ENCODE data around the gene SLC22A12.
A peak's percentile ranks its signal among the peaks of the same experiment; 100 is the strongest.

Gene SLC22A12

GRCh38 chr11:64642418-64642735 lies 51.4 kb downstream of the SLC22A12 start:
- H3K9me3 ChIP-seq (ENCODE audit: control extremely low read depth in 1 of 5, control insufficient read depth in 4 of 5, insufficient read depth in 2 of 5, low read depth in 1 of 5, low read length in 4 of 5): no peaks in the 10 kb centered on the region
- CTCF ChIA-PET: interaction anchor here (1.2 kb wide), 1 partner anchor 93 kb away, joined by 5 read pairs; no protein-coding TSS in a partner anchor
- peaks cover 0 to 28% (median 15%) of the 10 kb centered on the region in 4 experiments for H3K4me1 ChIP-seq (ENCODE audit: control extremely low read depth in 1 of 4, control insufficient read depth in 4 of 4, insufficient read depth in 4 of 4, low read length in 3 of 4)
- peak overlapping the region in 1 of 7 experiments; percentile 48 for H3K4me3 ChIP-seq (ENCODE audit: control insufficient read depth in 1 of 7, extremely low read depth in 1 of 7, insufficient read depth in 4 of 7, low read depth in 2 of 7, low read length in 6 of 7)
- POLR2A ChIA-PET: interaction anchor here (0.6 kb wide), 1 partner anchor 105 kb away, joined by 3 read pairs; no protein-coding TSS in a partner anchor
- peaks cover 7 to 46% (median 20%) of the 10 kb centered on the region in 5 experiments for H3K27me3 ChIP-seq (replicated peaks in 2 of 5; ENCODE audit: control insufficient read depth in 4 of 5, insufficient read depth in 5 of 5, low read length in 4 of 5)
- H3K36me3 ChIP-seq (ENCODE audit: control insufficient read depth in 4 of 4, insufficient read depth in 4 of 4, low read length in 3 of 4): no peaks in the 10 kb centered on the region
- DNase-seq: peak in 1 of 3 donors; percentile 30
- 0% methylated on average over 17 of the region's 30 CpGs for WGBS (ENCODE audit: insufficient coverage)
- H3K27ac ChIP-seq (ENCODE audit: insufficient read depth in 1 of 2, low read depth in 1 of 2, low read length in 2 of 2, poor library complexity in 1 of 2, severe bottlenecking in 2 of 2): no peak overlapping the region

GRCh38 chr11:64642871-64643255 lies 51.8 kb downstream of the SLC22A12 start:
- no peaks in the 10 kb centered on the region for H3K9me3 ChIP-seq (ENCODE audit: control extremely low read depth in 1 of 5, control insufficient read depth in 4 of 5, insufficient read depth in 2 of 5, low read depth in 1 of 5, low read length in 4 of 5)
- H3K27ac ChIP-seq (ENCODE audit: insufficient read depth in 1 of 2, low read depth in 1 of 2, low read length in 2 of 2, poor library complexity in 1 of 2, severe bottlenecking in 2 of 2): no peak overlapping the region
- peak overlapping the region in 2 of 7 experiments; percentile 12 to 48 for H3K4me3 ChIP-seq (ENCODE audit: control insufficient read depth in 1 of 7, extremely low read depth in 1 of 7, insufficient read depth in 4 of 7, low read depth in 2 of 7, low read length in 6 of 7)
- no peaks in the 10 kb centered on the region for H3K36me3 ChIP-seq (ENCODE audit: control insufficient read depth in 4 of 4, insufficient read depth in 4 of 4, low read length in 3 of 4)
- WGBS (ENCODE audit: insufficient coverage): 2% methylated on average over 32 of the region's 36 CpGs
- no peak for DNase-seq
- ChIA-PET POLR2A (interaction anchor here (0.6 kb wide), 1 partner anchor 106 kb away, joined by 3 read pairs; no protein-coding TSS in a partner anchor), CTCF (interaction anchor here (0.7 to 1.2 kb wide), 3 partner anchors 8 to 290 kb away, joined by 3 to 5 read pairs (median 3); no protein-coding TSS in a partner anchor)
- H3K27me3 ChIP-seq (replicated peaks in 2 of 5; ENCODE audit: control insufficient read depth in 4 of 5, insufficient read depth in 5 of 5, low read length in 4 of 5): peaks cover 7 to 44% (median 20%) of the 10 kb centered on the region in 5 experiments
- peaks cover 0 to 28% (median 15%) of the 10 kb centered on the region in 4 experiments for H3K4me1 ChIP-seq (ENCODE audit: control extremely low read depth in 1 of 4, control insufficient read depth in 4 of 4, insufficient read depth in 4 of 4, low read length in 3 of 4)

GRCh38 chr11:64643256-64643881 lies 52.3 kb downstream of the SLC22A12 start:
- H3K27ac ChIP-seq (ENCODE audit: insufficient read depth in 1 of 2, low read depth in 1 of 2, low read length in 2 of 2, poor library complexity in 1 of 2, severe bottlenecking in 2 of 2): no peak overlapping the region
- POLR2A ChIA-PET: no interaction called here
- CTCF ChIA-PET: interaction anchor here (0.7 to 0.8 kb wide), 2 partner anchors 8 to 291 kb away, joined by 3 read pairs; no protein-coding TSS in a partner anchor

GRCh38 chr11:64643920-64644646 lies 53.1 kb downstream of the SLC22A12 start:
- Histone ChIP-seq H3K9me3 (ENCODE audit: control extremely low read depth in 1 of 5, control insufficient read depth in 4 of 5, insufficient read depth in 2 of 5, low read depth in 1 of 5, low read length in 4 of 5) (no peaks in the 10 kb centered on the region), H3K4me3 (ENCODE audit: control insufficient read depth in 1 of 7, extremely low read depth in 1 of 7, insufficient read depth in 4 of 7, low read depth in 2 of 7, low read length in 6 of 7) (peak overlapping the region in 2 of 7 experiments; percentile 6 to 14), H3K36me3 (ENCODE audit: control insufficient read depth in 4 of 4, insufficient read depth in 4 of 4, low read length in 3 of 4) (no peaks in the 10 kb centered on the region), H3K27ac (ENCODE audit: insufficient read depth in 1 of 2, low read depth in 1 of 2, low read length in 2 of 2, poor library complexity in 1 of 2, severe bottlenecking in 2 of 2) (no peak overlapping the region), H3K4me1 (ENCODE audit: control extremely low read depth in 1 of 4, control insufficient read depth in 4 of 4, insufficient read depth in 4 of 4, low read length in 3 of 4) (peaks cover 0 to 28% (median 15%) of the 10 kb centered on the region in 4 experiments), H3K27me3 (replicated peaks in 2 of 5; ENCODE audit: control insufficient read depth in 4 of 5, insufficient read depth in 5 of 5, low read length in 4 of 5) (peaks cover 7 to 41% (median 20%) of the 10 kb centered on the region in 5 experiments)
- DNase-seq: peak in 1 of 3 donors; percentile 47
- 26% methylated on average over 19 of the region's 19 CpGs for WGBS (ENCODE audit: insufficient coverage)
- CTCF ChIA-PET: interaction anchor here (1.0 to 9.7 kb wide), 14 partner anchors 9 to 283 kb away, joined by 3 to 146 read pairs (median 5); no protein-coding TSS in a partner anchor
- POLR2A ChIA-PET: no interaction called here

More at GRCh38 chr11:64643256-64643881, 52.3 kb downstream of the SLC22A12 start:
- WGBS (ENCODE audit: insufficient coverage): 1% methylated on average over 16 of the region's 53 CpGs
- Histone ChIP-seq H3K9me3 (ENCODE audit: control extremely low read depth in 1 of 5, control insufficient read depth in 4 of 5, insufficient read depth in 2 of 5, low read depth in 1 of 5, low read length in 4 of 5) (no peaks in the 10 kb centered on the region), H3K4me3 (ENCODE audit: control insufficient read depth in 1 of 7, extremely low read depth in 1 of 7, insufficient read depth in 4 of 7, low read depth in 2 of 7, low read length in 6 of 7) (peak overlapping the region in 2 of 7 experiments; percentile 6 to 35), H3K36me3 (ENCODE audit: control insufficient read depth in 4 of 4, insufficient read depth in 4 of 4, low read length in 3 of 4) (no peaks in the 10 kb centered on the region), H3K4me1 (ENCODE audit: control extremely low read depth in 1 of 4, control insufficient read depth in 4 of 4, insufficient read depth in 4 of 4, low read length in 3 of 4) (peaks cover 0 to 28% (median 15%) of the 10 kb centered on the region in 4 experiments), H3K27me3 (replicated peaks in 2 of 5; ENCODE audit: control insufficient read depth in 4 of 5, insufficient read depth in 5 of 5, low read length in 4 of 5) (peaks cover 7 to 41% (median 20%) of the 10 kb centered on the region in 5 experiments)
- DNase-seq: peak in 1 of 3 donors; percentile 22

GRCh38 chr11:64644647-64645275 lies 53.7 kb downstream of the SLC22A12 start:
- WGBS (ENCODE audit: insufficient coverage): 29% methylated on average over 10 of the region's 11 CpGs
- Histone ChIP-seq H3K36me3 (ENCODE audit: control insufficient read depth in 4 of 4, insufficient read depth in 4 of 4, low read length in 3 of 4) (no peaks in the 10 kb centered on the region), H3K27ac (ENCODE audit: insufficient read depth in 1 of 2, low read depth in 1 of 2, low read length in 2 of 2, poor library complexity in 1 of 2, severe bottlenecking in 2 of 2) (no peak overlapping the region), H3K4me3 (ENCODE audit: control insufficient read depth in 1 of 7, extremely low read depth in 1 of 7, insufficient read depth in 4 of 7, low read depth in 2 of 7, low read length in 6 of 7) (no peak overlapping the region), H3K9me3 (ENCODE audit: control extremely low read depth in 1 of 5, control insufficient read depth in 4 of 5, insufficient read depth in 2 of 5, low read depth in 1 of 5, low read length in 4 of 5) (no peaks in the 10 kb centered on the region), H3K4me1 (ENCODE audit: control extremely low read depth in 1 of 4, control insufficient read depth in 4 of 4, insufficient read depth in 4 of 4, low read length in 3 of 4) (peaks cover 0 to 30% (median 16%) of the 10 kb centered on the region in 4 experiments), H3K27me3 (replicated peaks in 2 of 5; ENCODE audit: control insufficient read depth in 4 of 5, insufficient read depth in 5 of 5, low read length in 4 of 5) (peaks cover 7 to 41% (median 18%) of the 10 kb centered on the region in 5 experiments)
- peak in 2 of 3 donors; percentile 50 for DNase-seq
- ChIA-PET CTCF (interaction anchor here (1.0 to 9.7 kb wide), 17 partner anchors 10 to 284 kb away, joined by 3 to 146 read pairs (median 5); no protein-coding TSS in a partner anchor), POLR2A (no interaction called here)

- Histone ChIP-seq H3K36me3 (ENCODE audit: control insufficient read depth in 4 of 4, insufficient read depth in 4 of 4, low read length in 3 of 4) (no peaks in the 10 kb centered on the region), H3K9me3 (ENCODE audit: control extremely low read depth in 1 of 5, control insufficient read depth in 4 of 5, insufficient read depth in 2 of 5, low read depth in 1 of 5, low read length in 4 of 5) (no peaks in the 10 kb centered on the region), H3K27ac (ENCODE audit: insufficient read depth in 1 of 2, low read depth in 1 of 2, low read length in 2 of 2, poor library complexity in 1 of 2, severe bottlenecking in 2 of 2) (no peak overlapping the region), H3K4me3 (ENCODE audit: control insufficient read depth in 1 of 7, extremely low read depth in 1 of 7, insufficient read depth in 4 of 7, low read depth in 2 of 7, low read length in 6 of 7) (no peak overlapping the region), H3K27me3 (replicated peaks in 2 of 5; ENCODE audit: control insufficient read depth in 4 of 5, insufficient read depth in 5 of 5, low read length in 4 of 5) (peaks cover 0 to 18% (median 7%) of the 10 kb centered on the region in 5 experiments), H3K4me1 (ENCODE audit: control extremely low read depth in 1 of 4, control insufficient read depth in 4 of 4, insufficient read depth in 4 of 4, low read length in 3 of 4) (peaks cover 0 to 25% (median 15%) of the 10 kb centered on the region in 4 experiments)
- no peak for DNase-seq
- POLR2A ChIA-PET: no interaction called here
- CTCF ChIA-PET: interaction anchor here (0.9 to 9.7 kb wide), 11 partner anchors 8 to 292 kb away, joined by 3 to 146 read pairs (median 9); no protein-coding TSS in a partner anchor
- WGBS (ENCODE audit: insufficient coverage): 100% methylated on average over 4 of the region's 9 CpGs
Observed at GRCh38 chr11:64647019-64647779, 56.2 kb downstream of the SLC22A12 start.

Measured in common myeloid progenitor, CD34-positive (primary cell).